Endodermal cell (in vitro differentiated cells): ENCODE results near the gene GABRG3. TPM values are rescaled to one million over a fixed set of nuclear protein-coding genes. Genes with fewer than 3 reads are reported as not detected.

Source experiments
- DNase-seq: peaks from one replicate; pipeline ENCODE4 v3.0.0-alpha.2; 2017
- H3K27ac ChIP-seq: 2 replicates; pipeline ENCODE4 v1.5.1; 2013; ENCODE audit warnings: mild to moderate bottlenecking, low read depth, low read length, moderate library complexity
- H3K27me3 ChIP-seq: 2 replicates; pipeline ENCODE4 v1.6.1; 2013; ENCODE audit warnings: mild to moderate bottlenecking, low read length, moderate library complexity; ENCODE audit not compliant: insufficient read depth, control insufficient read depth, poor library complexity, severe bottlenecking
- H3K36me3 ChIP-seq: 2 replicates; pipeline ENCODE4 v1.7.0; 2013; ENCODE audit warnings: mild to moderate bottlenecking, low read length, moderate library complexity; ENCODE audit not compliant: control insufficient read depth, insufficient read depth
- H3K4me1 ChIP-seq: one replicate; pipeline ENCODE4 v1.7.0; 2013; ENCODE audit warnings: low read length; ENCODE audit not compliant: control insufficient read depth, insufficient read depth
- H3K4me3 ChIP-seq: 2 replicates; pipeline ENCODE4 v1.5.1; 2013; ENCODE audit warnings: mild to moderate bottlenecking, low read length, moderate library complexity
- H3K9ac ChIP-seq: 2 replicates; pipeline ENCODE4 v1.6.1; 2013; ENCODE audit warnings: mild to moderate bottlenecking, low read length, moderate library complexity; ENCODE audit not compliant: poor library complexity, severe bottlenecking; ENCODE audit errors: extremely low read depth
- H3K9me3 ChIP-seq: 2 replicates; pipeline ENCODE4 v1.6.1; 2013; ENCODE audit warnings: mild to moderate bottlenecking, low read length, moderate library complexity; ENCODE audit not compliant: control insufficient read depth
- H3K27ac Mint-ChIP-seq: 2 replicates; pipeline ENCODE4 v1.8.0; 2020; ENCODE audit warnings: mixed read lengths
- H3K27me3 Mint-ChIP-seq: 2 replicates; pipeline ENCODE4 v1.8.0; 2021; ENCODE audit warnings: mild to moderate bottlenecking, mixed read lengths; ENCODE audit not compliant: insufficient read depth
- H3K36me3 Mint-ChIP-seq: 2 replicates; pipeline ENCODE4 v1.8.0; 2020; ENCODE audit warnings: low read depth, mixed read lengths
- H3K4me1 Mint-ChIP-seq: 2 replicates; pipeline ENCODE4 v1.8.0; 2020; ENCODE audit warnings: mixed read lengths
- H3K4me3 Mint-ChIP-seq: 2 replicates; pipeline ENCODE4 v1.8.0; 2020; ENCODE audit warnings: mild to moderate bottlenecking, moderate library complexity, mixed read lengths
- H3K9me3 Mint-ChIP-seq: 2 replicates; pipeline ENCODE4 v1.8.0; 2020; ENCODE audit warnings: mild to moderate bottlenecking, mixed read lengths
- WGBS, 2 experiments: methylation state at CpG; one replicate each; pipeline versions ENCODE4 v1.1.5 to v1.1.7; 2013; ENCODE audit warnings: missing lambda C conversion rate in 2 of 2, mixed read lengths in 1 of 2; ENCODE audit not compliant: insufficient coverage in 1 of 2, insufficient read length in 1 of 2; 5-methylcytosine and 5-hydroxymethylcytosine counted together
- total RNA-seq, 2 donors: library from RNA; stranded (reverse); fragmentation: NEBNext Ultra II Directional in 1 of 2; extraction: Animal tissue kit (Norgen Biotek cat#: 25700) in 1 of 2; gene quantifications; 2 replicates in 1 of 2; 3 replicates in 1 of 2; pipeline ENCODE4 v1.2.1, GENCODE V29; 2021
- TF ChIP-seq, protein P1 (sequence below): fragments of 200-600 bp; sonication (generic); conservative IDR thresholded peaks from 2 replicates; pipeline ENCODE4 v1.5.0; 2021; ENCODE audit warnings: antibody characterized with exemption, mild to moderate bottlenecking

Gene GABRG3
- total RNA-seq, 2 donors from 2014 or later = 0.48 to 0.84 TPM

DNA sequence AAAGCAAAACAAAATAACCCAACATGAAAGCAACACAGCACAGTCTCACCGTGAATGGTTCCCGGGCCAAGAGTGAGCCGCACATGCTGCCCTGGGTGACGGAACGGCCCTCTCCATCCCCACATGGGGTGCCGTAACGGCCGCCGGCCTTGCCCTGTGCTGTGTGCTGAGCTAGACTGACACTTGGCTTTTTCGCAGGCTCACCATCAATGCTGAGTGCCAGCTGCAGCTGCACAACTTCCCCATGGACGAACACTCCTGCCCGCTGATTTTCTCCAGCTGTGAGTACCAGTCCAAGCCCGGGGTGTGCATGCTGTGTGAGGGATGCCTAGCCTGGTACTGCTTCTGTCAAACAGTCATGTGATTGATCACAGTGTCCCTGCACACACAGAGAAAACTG lies 357.6 kb downstream of the GABRG3 start:
- Mint-ChIP-seq H3K4me3 (no peak overlapping the region), H3K9me3 (no peaks in the 10 kb centered on the region), H3K27ac (no peak overlapping the region), H3K36me3 (no peaks in the 10 kb centered on the region), H3K4me1 (peaks cover 8% of the 10 kb centered on the region), H3K27me3 (no peaks in the 10 kb centered on the region)
- H3K36me3 ChIP-seq = no peaks in the 10 kb centered on the region
- H3K9ac ChIP-seq = no peak overlapping the region
- WGBS, 2 experiments = 91 to 94% methylated on average over 4 to 13 of the region's 13 CpGs
- peak overlapping the region; percentile 24 for H3K27ac ChIP-seq
- DNase-seq = no peak
- H3K27me3 ChIP-seq = no peaks in the 10 kb centered on the region
- no peaks in the 10 kb centered on the region for H3K9me3 ChIP-seq
- no peak overlapping the region for H3K4me3 ChIP-seq
- TF ChIP-seq, protein P1, sequence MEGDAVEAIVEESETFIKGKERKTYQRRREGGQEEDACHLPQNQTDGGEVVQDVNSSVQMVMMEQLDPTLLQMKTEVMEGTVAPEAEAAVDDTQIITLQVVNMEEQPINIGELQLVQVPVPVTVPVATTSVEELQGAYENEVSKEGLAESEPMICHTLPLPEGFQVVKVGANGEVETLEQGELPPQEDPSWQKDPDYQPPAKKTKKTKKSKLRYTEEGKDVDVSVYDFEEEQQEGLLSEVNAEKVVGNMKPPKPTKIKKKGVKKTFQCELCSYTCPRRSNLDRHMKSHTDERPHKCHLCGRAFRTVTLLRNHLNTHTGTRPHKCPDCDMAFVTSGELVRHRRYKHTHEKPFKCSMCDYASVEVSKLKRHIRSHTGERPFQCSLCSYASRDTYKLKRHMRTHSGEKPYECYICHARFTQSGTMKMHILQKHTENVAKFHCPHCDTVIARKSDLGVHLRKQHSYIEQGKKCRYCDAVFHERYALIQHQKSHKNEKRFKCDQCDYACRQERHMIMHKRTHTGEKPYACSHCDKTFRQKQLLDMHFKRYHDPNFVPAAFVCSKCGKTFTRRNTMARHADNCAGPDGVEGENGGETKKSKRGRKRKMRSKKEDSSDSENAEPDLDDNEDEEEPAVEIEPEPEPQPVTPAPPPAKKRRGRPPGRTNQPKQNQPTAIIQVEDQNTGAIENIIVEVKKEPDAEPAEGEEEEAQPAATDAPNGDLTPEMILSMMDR = no peak
- no peaks in the 10 kb centered on the region for H3K4me1 ChIP-seq

DNA sequence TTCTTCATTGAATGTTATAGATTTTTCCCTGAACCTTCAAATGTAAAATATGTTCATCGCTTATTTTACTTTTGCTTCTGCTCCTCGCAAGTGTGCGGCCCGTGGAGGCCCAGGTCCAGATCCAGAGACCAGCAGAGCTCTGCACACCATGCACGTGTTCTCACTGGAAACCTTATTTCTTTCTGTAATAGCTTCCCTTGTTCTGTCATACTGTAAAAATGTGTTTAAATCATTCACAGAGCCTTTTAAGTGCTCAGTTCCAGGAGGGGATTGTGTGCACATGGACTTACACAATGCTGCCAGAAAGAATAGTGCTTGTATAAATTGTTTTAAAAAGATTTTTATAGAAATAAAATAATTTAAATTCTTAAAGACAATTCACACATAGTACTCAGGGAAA lies 359.3 kb downstream of the GABRG3 start:
- Mint-ChIP-seq H3K27me3 (no peaks in the 10 kb centered on the region), H3K4me1 (no peaks in the 10 kb centered on the region), H3K9me3 (no peaks in the 10 kb centered on the region), H3K27ac (no peak overlapping the region), H3K4me3 (no peak overlapping the region), H3K36me3 (no peaks in the 10 kb centered on the region)
- H3K4me3 ChIP-seq = no peak overlapping the region
- 93 to 95% methylated on average over 2 to 5 of the region's 5 CpGs for WGBS, 2 experiments
- H3K27me3 ChIP-seq = no peaks in the 10 kb centered on the region
- DNase-seq = no peak
- TF ChIP-seq, protein P1 = no peak
- no peak overlapping the region for H3K27ac ChIP-seq
- H3K4me1 ChIP-seq = no peaks in the 10 kb centered on the region
- H3K36me3 ChIP-seq = no peaks in the 10 kb centered on the region
- no peaks in the 10 kb centered on the region for H3K9me3 ChIP-seq
- H3K9ac ChIP-seq = no peak overlapping the region

DNA sequence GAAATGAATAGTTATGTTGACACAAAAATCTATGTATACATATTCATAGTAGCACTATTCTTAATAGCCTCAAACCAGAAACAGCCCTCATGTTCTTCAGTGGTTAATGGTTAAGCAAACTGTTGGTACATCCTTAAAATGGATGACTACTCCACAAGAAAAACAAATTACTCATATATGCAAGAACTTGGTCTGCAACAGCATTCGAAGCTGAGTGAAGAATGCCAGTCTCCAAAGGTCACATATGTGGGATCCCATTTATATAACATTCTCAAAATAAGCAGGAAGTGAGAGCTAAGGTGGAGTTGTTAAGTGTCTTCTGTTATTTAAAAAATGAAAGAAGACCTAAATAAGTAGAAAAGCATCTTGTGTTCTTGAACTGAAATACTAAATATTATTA lies 365.7 kb downstream of the GABRG3 start:
- H3K27ac Mint-ChIP-seq = no peak overlapping the region
- no peaks in the 10 kb centered on the region for H3K9me3 Mint-ChIP-seq
- Histone ChIP-seq H3K27ac (no peak overlapping the region), H3K36me3 (no peaks in the 10 kb centered on the region), H3K9ac (no peak overlapping the region), H3K4me3 (no peak overlapping the region), H3K27me3 (no peaks in the 10 kb centered on the region), H3K4me1 (no peaks in the 10 kb centered on the region), H3K9me3 (no peaks in the 10 kb centered on the region)
- no peaks in the 10 kb centered on the region for H3K4me1 Mint-ChIP-seq
- 67% methylated on average over 1 of the region's 1 CpG; no CpG with 5 or more reads in 1 of the 2 experiments for WGBS, 2 experiments
- H3K27me3 Mint-ChIP-seq = no peaks in the 10 kb centered on the region
- TF ChIP-seq, protein P1 = no peak
- H3K36me3 Mint-ChIP-seq = no peaks in the 10 kb centered on the region
- DNase-seq = no peak
- no peak overlapping the region for H3K4me3 Mint-ChIP-seq
